GM03348 (cell line): Measurements from ENCODE around the gene ADIPOR2.
A peak's percentile ranks its signal among the peaks of the same experiment; 100 is the strongest.
"Not testable (repeated sequence)": the region's sequence is repeated elsewhere in the genome, so short reads cannot be mapped to it uniquely, and the experiment has no call there.

Experiments used
- DNase-seq: peaks from one replicate; pipeline ENCODE4 v3.0.0; 2012; ENCODE audit warnings: low spot score

ADIPOR2 gene

GRCh38 chr12:1705774-1706631 lies 15.1 kb downstream of the ADIPOR2 start:
- DNase-seq: no peak

DNA sequence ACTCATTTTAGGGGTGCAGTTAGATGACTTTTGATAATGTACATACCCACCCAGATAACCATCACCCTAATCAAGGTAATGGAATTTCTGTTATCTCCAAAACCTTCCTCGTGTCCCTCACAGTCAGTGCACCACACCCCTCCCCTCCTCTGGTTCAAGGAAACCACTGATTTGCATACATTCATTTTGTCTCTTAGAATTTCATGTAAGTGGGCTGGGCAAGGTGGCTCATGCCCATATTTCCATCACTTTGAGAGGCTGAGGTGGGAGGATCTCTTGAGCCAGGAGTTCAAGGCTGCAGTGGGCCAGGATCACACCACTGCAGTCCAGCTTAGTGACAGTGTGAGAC lies 15.7 kb downstream of the ADIPOR2 start:
- DNase-seq: no peak

DNA sequence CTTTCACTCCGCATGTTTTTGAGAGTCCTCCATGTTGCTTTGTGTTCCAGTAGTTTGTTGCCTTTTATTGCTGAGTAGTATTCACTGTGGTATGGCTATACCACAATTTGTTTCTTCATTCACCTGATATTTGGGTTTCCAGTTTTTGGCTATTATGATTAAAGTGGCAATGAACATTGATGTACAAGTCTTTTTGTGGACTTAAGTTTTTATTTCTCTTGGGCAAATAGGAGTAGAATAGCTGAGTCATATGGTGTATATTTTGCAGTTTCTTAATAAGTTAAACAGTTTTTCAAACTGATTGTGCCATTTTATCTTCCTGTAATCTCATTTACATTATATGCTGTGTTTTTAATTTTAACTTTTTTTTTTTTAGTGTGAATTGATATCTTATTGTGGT lies 16.2 kb downstream of the ADIPOR2 start:
- DNase-seq: no peak

- DNase-seq: not testable (repeated sequence)
Observed at GRCh38 chr12:1709968-1710367, 19.1 kb downstream of the ADIPOR2 start.

DNA sequence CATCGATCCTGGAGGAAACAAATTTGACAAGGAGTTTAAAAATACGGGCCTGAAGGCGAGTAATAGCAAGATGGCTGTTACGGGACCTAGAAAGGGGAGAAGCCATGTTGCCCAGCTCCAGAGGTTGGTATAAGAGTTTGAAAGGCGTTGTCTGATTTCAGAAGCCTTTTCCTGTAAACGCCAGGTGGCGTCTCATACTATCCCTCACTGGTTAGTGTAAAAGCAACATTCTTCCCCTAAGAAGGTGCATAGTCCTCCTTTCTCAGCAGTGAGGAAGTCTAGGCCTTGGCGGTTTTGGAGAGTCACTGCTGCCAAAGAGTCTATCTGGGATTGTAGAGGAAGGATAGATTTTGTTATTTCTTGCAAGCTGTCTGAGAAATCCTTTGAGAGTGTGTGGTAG lies 20.0 kb downstream of the ADIPOR2 start:
- DNase-seq: not testable (repeated sequence)

DNA sequence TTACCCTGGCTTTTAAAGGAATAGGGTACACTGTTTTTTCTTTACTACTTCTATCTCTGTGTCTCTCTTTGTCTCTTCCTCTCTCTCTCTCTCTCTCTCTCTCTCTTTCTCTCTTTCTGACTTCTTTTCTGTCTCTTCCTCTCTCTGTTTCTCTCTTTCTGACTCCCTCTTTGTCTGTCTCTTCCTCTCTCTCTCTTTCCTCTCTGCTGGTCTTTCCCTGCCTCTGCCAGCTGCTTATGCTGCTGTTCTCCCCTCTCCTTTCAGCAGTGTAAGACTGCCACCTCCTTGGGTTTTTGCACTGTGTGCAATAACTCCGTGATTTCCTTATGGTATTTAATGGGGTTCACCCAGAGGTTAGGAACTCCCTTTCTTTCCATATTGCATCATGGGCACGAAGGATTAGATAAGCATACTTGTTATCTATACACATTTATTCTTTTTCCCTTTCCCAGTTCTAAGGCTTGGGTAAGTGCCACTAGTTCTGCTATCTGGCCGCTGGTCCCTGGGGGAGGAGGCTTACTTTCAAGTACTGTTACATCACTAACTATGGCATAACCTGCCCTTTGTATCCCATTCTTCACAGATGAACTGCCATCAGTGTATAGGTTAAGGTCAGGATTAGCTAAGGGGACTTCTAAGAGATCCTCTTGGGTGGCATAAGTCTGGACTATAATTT lies 20.8 kb downstream of the ADIPOR2 start:
- DNase-seq: not testable (repeated sequence)

GRCh38 chr12:1712305-1712704 lies 21.4 kb downstream of the ADIPOR2 start:
- DNase-seq: not testable (repeated sequence)

DNA sequence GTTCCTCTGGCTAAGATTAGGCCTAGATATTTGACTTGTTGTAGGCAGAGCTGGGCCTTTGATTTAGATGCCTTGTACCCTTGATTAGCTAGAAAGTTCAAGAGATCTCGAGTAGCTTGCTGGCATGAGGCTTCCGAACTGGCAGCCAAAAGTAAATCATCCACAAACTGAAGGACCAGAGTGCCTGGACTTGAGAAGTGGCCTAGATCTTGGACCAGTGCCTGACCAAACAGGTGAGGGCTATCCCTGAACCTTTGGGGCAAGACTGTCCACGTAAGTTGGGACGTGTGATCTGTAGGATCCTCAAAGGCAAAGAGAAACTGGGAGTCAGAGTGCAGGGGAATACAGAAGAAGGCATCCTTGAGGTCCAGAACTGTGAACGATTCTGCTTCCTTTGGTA lies 22.0 kb downstream of the ADIPOR2 start:
- not testable (repeated sequence) for DNase-seq

GRCh38 chr12:1713783-1714348 lies 23.0 kb downstream of the ADIPOR2 start:
- DNase-seq: not testable (repeated sequence)

DNA sequence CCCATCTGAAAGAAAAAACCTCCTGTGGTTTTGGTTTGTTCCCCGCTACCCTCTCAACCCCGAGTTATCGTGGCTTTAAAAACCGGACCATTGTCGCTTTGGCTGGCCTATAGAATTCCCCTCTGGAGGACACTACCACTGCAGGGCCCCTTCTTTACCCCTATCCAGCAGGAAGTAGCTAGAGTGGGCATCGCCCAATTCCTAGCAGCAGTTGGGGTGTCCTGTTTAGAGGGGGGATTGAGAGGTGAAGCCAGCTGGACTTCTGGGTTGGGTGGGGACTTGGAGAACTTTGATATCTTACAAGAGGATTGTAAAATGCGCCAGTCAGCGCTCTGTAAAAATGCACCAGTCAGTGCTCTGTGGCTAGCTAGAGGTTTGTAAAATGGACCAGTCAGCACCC lies 24.6 kb downstream of the ADIPOR2 start:
- DNase-seq: not testable (repeated sequence)

DNA sequence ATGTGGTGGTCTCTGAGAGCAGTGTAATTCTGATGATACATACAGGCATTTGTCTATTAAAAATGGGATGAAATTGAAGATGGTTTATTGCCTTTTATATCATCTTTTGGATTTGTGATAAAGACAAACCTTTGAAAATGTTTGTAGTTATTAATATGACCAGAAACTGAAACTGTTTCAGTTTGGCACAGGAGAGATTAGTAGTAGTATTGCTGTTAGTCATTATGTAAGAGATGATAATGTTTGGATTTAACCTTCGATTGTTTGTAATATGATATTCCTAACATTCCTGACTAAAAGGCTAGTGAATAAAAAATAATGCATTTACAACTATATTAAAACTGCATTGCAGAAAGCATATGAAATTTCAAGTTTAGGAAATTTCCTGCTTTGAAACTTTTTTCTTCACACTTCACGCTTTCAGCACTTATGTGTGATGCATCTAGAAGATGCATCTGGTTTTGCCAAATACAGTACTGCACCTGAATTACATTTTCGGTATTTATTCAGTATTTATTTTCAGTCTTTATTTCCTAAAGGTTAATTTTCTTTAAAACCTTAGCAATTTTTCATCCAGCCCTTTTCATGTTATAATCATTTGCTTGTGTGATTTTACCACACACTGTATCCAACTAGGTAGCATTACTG lies 25.5 kb downstream of the ADIPOR2 start:
- DNase-seq: peak; percentile 21

DNA sequence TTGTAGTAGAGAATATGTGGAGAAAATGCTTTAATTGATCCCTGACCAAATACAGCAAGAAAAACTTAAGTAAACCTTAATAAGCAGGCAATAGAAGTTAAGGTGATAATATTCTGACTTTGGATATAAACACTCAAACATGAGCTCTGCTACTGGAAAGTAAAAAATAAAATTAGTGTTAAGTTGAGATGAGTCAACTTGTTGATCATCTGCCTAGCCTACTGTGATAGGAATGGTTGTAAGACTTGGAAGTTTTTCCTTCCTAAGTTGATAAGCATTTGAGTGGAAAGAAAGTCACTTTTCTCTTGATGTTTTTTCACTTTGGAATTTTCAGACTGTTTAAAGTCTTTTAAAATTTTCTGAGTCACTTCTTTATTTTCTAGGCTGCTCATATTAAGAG lies 26.0 kb downstream of the ADIPOR2 start:
- DNase-seq: no peak

GRCh38 chr12:1719139-1719538 lies 28.3 kb downstream of the ADIPOR2 start:
- peak; percentile 39 for DNase-seq

- no peak for DNase-seq
Observed at GRCh38 chr12:1720494-1720893, 29.6 kb downstream of the ADIPOR2 start.

GRCh38 chr12:1723721-1724120 lies 32.9 kb downstream of the ADIPOR2 start:
- no peak for DNase-seq

DNA sequence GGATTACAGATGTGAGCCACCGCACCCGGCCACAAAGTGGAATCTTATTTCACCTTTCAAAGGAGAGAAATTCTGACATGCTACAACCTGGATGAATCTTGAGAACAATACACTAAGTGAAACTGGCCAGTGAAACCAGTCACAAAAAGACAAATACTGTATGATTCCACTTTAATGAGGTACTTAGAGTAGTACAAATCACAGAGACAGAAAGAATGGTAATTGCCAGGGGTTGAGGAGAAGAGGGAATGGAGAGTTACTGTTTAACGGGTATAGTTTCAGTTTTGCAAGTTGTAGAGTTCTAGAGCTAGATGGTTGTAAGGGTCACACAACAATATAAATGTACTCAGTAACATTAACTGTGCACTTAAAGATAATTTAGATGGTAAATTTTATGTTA lies 33.4 kb downstream of the ADIPOR2 start:
- DNase-seq: no peak

DNA sequence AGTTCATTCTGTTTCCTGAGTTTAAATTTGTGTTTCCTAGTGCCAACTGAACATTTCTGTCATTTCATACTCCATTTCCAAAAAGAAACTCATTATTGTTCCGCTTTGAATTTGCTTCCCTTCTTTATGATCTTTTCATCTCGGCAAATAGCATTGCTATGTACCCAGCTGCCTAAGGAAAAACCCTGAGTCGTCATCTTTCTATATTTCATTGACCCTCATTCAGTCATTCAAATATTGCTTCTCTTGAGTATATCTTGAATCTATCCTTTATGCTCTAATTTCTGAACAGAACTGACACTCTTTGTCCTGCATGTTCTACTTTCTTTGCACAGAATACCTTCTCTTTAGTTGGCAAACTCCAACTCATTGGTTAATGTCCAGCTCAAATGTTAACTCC lies 35.9 kb downstream of the ADIPOR2 start:
- DNase-seq: no peak

DNA sequence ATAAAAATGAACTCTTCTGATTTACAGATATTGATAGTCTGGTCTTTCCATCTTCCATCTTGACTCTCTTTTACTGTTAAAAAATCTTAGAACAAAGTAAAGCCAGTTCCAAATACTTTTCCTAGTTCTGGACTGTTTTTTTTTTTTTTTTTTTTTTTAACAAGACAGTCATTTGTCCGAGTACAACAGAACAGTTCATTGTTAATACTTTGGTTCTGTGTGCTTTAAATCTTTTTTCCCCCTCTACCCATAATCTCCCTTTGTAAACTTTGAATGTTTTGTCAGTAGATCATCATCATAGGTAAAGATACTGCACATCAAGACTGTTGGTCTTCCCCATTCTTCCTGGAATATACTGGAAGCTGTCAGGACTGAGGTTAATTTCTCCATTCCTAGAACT lies 38.0 kb downstream of the ADIPOR2 start:
- no peak for DNase-seq

- DNase-seq: no peak
Observed at GRCh38 chr12:1731019-1731687, 40.3 kb downstream of the ADIPOR2 start.

DNA sequence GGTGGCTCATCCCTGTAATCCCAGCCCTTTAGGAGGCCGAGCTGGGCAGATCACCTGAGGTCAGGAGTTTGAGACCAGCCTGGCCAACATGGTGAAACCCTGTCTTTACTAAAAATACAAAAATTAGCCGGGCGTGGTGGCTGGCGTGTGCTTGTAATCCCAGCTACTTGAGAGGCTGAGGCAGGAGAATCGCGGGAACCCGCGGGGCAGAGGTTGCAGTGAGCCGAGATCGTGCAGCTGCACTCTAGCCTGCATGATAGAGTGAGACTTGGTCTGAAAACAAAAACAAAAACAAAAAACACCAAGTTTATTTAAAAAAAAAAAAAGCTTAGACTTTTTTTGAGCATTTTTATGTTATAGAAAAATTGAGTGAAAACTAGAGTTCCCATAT lies 40.8 kb downstream of the ADIPOR2 start:
- DNase-seq: not testable (repeated sequence)

DNA sequence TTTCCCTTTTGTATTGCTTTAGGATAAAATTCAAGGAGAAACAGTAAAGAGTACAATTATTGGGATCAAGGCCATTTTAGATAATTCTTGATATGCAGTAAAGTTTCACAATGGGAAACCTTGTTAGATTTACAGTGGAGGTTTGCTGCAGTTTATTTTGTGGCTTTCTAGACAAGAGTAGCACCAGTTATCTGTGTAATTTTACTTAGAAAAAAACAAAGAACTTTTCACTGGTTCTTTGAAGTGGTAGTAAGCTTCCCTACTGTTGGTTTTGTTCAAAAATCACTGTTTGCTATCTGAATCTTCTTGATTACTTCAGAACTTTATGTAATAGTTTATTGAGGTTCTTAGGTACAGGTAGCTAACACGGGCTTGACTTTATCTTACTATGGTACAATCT lies 42.0 kb downstream of the ADIPOR2 start:
- DNase-seq: no peak

DNA sequence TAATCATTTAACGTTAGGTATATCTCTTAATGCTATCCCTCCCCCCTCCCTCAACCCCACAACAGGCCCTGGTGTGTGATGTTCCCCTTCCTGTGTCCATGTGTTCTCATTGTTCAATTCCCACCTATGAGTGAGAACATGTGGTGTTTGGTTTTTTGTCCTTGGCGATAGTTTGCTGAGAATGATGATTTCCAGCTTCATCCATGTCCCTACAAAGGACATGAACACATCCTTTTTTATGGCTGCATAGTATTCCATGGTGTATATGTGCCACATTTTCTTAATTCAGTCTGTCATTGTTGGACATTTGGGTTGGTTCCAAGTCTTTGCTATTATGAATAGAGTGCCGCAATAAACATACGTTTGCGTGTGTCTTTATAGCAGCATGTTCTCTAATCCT lies 42.8 kb downstream of the ADIPOR2 start:
- not testable (repeated sequence) for DNase-seq
